Measurements from ENCODE around the gene NOVA2. TPM values are rescaled to one million over a fixed set of nuclear protein-coding genes. Genes with fewer than 3 reads are reported as not detected.

NOVA2 gene
- total RNA-seq, 1 donor from 2014 or later = not detected

- TF ChIP-seq, protein P1, sequence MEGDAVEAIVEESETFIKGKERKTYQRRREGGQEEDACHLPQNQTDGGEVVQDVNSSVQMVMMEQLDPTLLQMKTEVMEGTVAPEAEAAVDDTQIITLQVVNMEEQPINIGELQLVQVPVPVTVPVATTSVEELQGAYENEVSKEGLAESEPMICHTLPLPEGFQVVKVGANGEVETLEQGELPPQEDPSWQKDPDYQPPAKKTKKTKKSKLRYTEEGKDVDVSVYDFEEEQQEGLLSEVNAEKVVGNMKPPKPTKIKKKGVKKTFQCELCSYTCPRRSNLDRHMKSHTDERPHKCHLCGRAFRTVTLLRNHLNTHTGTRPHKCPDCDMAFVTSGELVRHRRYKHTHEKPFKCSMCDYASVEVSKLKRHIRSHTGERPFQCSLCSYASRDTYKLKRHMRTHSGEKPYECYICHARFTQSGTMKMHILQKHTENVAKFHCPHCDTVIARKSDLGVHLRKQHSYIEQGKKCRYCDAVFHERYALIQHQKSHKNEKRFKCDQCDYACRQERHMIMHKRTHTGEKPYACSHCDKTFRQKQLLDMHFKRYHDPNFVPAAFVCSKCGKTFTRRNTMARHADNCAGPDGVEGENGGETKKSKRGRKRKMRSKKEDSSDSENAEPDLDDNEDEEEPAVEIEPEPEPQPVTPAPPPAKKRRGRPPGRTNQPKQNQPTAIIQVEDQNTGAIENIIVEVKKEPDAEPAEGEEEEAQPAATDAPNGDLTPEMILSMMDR (conservative IDR thresholded peaks at IDR 0.05; ENCODE audit: low read depth, low read length) = no peak
- DNase-seq (ENCODE audit: low read depth) = no peak
Measured at GRCh38 chr19:45990113-45990728, 16.6 kb upstream of the NOVA2 start.

DNA sequence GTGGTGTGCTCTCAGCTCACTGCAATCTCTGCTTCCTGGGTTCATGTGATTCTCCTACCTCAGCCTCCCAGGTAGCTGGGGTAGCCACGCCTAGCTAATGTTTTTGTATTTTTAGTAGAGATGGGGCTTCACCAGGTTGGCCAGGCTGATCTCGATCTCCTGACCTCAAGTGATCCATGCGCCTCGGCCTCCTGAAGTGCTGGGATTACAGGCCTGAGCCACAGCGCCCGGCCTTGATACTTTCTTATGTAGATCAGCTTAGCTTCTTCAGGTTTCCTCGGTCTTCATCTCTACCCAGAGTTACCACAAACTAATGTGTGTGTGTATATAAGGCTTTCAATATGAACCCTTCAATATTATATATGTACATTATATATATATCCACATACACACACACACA is 11.7 kb upstream of the NOVA2 start:
- TF ChIP-seq, protein P1 (conservative IDR thresholded peaks at IDR 0.05; ENCODE audit: low read depth, low read length) = no peak
- DNase-seq (ENCODE audit: low read depth) = no peak
- H3K4me3 ChIP-seq (ENCODE audit: low read depth, low read length) = no peak overlapping the region

More at GRCh38 chr19:45990113-45990728, 16.6 kb upstream of the NOVA2 start:
- no peak overlapping the region for H3K4me3 ChIP-seq (ENCODE audit: low read depth, low read length)

- TF ChIP-seq, protein P1 (conservative IDR thresholded peaks at IDR 0.05; ENCODE audit: low read depth, low read length) = no peak
- H3K4me3 ChIP-seq (ENCODE audit: low read depth, low read length) = no peak overlapping the region
- no peak for DNase-seq (ENCODE audit: low read depth)
Measured at GRCh38 chr19:45981350-45981749, 7.7 kb upstream of the NOVA2 start.

GRCh38 chr19:45978156-45978555 is 4.5 kb upstream of the NOVA2 start:
- no peak for DNase-seq (ENCODE audit: low read depth)
- TF ChIP-seq, protein P1 (conservative IDR thresholded peaks at IDR 0.05; ENCODE audit: low read depth, low read length) = no peak
- no peak overlapping the region for H3K4me3 ChIP-seq (ENCODE audit: low read depth, low read length)

- DNase-seq (ENCODE audit: low read depth) = no peak
- no peak overlapping the region for H3K4me3 ChIP-seq (ENCODE audit: low read depth, low read length)
- TF ChIP-seq, protein P1 (conservative IDR thresholded peaks at IDR 0.05; ENCODE audit: low read depth, low read length) = no peak
Measured at GRCh38 chr19:45976178-45976577, 2.5 kb upstream of the NOVA2 start.

DNA sequence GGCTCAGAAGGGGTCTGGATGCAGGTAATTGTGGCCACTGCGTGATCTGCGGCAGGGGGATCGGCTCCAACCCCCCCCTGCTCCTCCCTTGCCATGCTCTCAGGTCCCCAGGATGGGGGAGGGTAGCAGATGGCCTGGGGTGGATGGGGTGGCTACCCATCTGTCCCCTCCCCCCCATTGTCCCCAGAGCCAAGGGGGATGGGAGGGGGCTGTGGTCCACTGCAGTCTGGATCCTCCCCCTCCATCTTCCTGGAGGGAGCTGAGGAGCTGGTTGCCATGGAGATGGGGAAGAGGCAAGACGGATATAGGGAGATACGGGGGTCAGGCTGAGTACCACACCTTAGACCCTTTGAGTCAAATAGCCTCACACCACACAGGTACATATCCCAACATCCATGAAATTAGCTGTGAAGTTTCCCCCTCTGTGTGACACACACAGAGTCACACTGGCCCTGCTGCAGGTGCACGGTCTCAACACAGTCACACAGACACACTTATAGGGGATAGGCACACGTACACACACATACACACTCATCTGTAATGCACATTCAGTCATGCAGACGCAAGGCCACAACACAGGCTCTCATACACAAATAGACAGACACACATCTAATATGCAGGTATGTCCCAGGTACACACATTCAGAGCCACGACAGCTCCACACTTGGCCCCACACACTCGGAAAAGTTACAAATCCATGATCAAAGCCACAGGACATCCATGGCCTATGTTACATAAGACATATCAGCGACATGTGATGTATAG is 1.8 kb upstream of the NOVA2 start:
- TF ChIP-seq, protein P1 (conservative IDR thresholded peaks at IDR 0.05; ENCODE audit: low read depth, low read length) = no peak
- H3K4me3 ChIP-seq (ENCODE audit: low read depth, low read length) = no peak overlapping the region
- DNase-seq (ENCODE audit: low read depth) = no peak
